ENCODE data around the gene SLX9.

- TF ChIP-seq POLR2AphosphoS5 (IDR thresholded peaks at IDR 0.05; ENCODE audit: low read depth, low read length) (no peak), POLR2A (IDR thresholded peaks at IDR 0.05; ENCODE audit: low read depth, low read length) (no peak), POU2F2 (IDR thresholded peaks at IDR 0.05; ENCODE audit: low read depth, low read length) (no peak), TAF1 (IDR thresholded peaks at IDR 0.05; ENCODE audit: low read depth, low read length) (no peak), PAX5 (IDR thresholded peaks at IDR 0.05; ENCODE audit: insufficient read depth, low read length, severe bottlenecking) (no peak), SPI1 (IDR thresholded peaks at IDR 0.05; ENCODE audit: low read depth, low read length) (no peak)
Measured at GRCh38 chr21:44919111-44919912, 20.5 kb upstream of the SLX9 start.
